Stimulated activated CD8-positive, alpha-beta memory T cell treated with anti-CD3 and anti-CD28 coated beads, Interleukin-12 subunit alpha, Interleukin-12 subunit beta, amount 100 ng/mL, for 24 hours (primary cell): ENCODE results near the gene KDM4C.

Source experiments
- DNase-seq: peaks from one replicate; pipeline ENCODE4 v3.0.0-alpha.2; 2020; ENCODE audit errors: extremely low read depth

Gene KDM4C

DNA sequence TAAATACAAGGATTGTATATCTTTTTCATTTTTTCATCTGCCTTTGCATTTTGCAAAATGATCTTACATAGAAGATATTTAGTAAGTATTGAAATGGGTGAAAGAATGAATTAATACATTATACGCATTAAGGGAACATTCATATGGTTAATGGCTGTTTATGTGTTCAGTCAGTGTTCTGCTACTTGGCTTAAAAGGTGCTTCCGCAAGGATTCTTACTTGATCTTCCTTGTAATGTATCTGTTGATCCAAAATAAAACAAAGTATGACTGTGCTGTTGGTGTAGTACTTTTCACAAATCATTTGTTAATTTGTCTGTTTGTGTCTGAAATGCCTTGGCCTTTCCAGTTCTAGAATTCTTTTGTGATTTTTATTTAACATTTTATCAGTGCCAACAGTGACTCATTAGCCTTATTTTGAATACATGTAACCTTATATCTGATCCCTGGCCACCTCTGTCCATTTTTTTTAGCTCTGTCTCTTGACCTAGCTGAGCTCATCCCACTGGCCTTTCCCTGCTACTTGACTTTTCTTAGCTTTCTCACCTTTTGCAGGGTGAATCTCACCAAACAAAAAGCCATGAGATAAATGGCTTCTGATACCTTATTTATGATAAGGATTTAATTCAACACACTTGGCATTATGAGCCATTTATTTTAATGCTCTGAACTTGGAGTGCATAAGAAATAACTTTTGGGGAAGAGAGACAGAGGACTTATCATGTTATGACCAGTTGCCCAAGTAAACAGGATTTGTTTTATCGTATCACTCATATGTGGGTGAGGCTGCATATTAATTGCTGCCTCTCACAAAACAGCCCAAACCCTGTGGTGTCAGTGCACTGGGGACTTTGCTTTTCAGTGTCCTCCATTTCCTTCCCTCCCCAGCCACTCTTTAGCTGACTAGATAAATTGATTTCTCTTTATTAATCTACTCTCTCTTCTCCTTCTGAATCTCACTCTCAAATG is 340.3 kb downstream of the KDM4C start:
- DNase-seq: no peak

DNA sequence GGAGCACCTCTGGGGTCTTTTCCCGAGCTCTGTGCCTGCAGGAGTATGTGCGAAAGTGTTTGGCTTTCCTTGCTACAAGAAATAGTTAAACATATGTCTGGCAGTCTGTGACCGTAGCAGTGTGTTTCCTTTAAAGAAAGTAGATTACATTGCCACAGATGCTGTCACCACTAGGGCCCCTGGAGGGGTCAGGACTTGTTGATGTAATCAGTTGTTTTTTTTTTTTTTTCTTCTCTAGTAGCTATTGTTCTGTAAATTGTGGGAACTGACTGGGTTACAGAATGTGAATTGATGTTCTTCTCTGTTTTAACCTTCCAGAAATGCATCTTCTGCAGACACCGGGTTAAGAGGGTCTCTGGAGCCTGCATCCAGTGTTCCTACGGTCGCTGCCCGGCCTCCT is 345.6 kb downstream of the KDM4C start:
- no peak for DNase-seq

DNA sequence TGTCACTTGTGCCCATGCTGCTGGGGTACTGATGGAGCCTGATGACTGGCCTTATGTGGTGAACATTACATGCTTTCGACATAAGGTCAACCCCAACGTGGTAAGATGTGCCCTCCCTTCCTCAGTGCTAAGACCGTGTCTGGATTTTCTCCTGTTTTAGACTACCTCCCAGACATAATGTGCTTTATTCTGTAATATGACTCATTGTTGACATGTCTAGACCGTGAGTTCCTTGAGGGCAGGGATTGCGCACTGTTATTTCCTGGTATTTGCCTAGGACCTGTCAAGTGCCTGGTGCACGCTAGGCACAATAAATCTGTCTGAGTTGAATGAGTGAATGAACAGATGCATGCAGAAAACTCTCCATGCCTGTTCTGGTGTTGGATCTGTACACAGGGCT is 346.0 kb downstream of the KDM4C start:
- no peak for DNase-seq

DNA sequence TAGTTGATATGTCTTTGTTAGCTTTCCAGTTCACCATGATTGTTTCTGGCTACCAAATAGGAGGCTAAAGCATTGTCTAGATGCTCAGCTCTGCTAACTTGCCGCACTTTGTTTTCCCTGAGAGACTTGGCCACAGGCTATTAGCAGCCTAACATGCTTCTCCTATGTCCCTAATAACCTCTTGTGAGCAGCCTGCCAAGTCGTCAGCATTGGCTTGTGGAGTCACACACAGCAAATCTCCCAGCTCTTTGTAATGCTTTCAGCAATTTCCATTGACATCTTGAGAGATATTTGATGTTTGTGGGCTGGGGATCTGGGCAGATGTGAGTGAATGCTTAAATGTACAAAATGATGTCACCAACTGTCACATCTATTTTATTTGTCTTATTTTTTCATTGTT is 346.9 kb downstream of the KDM4C start:
- no peak for DNase-seq

DNA sequence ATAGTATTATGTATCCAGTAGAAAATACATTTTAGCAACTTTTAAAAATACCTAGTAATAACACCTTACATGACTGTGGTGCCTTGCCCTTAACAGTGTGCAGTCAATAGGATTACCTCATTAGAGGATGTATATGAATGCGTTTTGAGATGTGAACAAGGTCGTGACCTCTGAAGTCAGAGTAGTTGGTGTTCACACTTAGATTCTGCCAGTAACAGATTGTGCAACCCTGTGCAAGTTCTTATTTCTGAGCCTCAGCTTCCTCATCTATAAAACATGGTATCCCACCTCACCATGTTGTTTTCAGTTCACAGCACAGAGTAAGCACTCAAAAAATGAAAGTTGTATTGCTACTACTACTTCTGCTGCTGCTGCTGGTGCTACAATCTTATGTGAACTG is 347.3 kb downstream of the KDM4C start:
- no peak for DNase-seq

DNA sequence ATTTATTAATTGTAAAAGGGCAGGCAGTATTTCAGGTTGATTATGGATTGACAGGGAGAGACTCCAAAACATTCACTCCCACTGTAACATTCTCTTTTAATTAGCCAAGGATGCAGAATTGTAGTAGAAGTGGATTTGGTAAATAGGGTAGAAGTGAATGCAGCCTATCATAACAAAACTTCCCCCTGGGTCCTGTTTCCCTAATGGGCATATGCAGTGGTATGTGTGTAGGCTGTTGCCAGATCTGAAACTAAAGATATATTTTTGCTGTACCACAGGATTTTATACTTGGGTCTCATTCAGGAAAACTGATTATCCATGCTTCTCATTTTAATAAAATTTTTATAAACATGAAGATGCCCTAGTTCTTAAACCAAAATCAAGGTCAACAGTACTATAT is 351.2 kb downstream of the KDM4C start:
- DNase-seq: no peak

DNA sequence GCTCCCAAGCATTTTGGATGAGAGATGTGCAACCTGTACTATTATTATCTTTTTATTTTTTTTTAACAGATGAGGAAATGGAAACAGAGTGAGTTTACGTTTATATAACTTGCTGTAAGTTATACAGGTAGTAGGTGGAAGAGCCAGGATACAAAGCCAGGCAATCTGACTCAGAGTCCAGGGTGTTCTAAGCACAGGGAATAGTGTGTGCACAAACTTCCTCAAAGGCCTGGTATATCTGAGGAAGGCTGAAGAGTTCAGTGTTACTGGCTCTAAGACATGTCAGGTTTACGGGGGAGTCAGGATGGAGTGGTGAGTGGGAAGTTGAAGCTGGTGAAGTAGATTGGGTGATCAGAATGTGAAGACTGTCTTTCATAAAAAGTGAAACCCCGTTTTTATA is 353.6 kb downstream of the KDM4C start:
- no peak for DNase-seq

DNA sequence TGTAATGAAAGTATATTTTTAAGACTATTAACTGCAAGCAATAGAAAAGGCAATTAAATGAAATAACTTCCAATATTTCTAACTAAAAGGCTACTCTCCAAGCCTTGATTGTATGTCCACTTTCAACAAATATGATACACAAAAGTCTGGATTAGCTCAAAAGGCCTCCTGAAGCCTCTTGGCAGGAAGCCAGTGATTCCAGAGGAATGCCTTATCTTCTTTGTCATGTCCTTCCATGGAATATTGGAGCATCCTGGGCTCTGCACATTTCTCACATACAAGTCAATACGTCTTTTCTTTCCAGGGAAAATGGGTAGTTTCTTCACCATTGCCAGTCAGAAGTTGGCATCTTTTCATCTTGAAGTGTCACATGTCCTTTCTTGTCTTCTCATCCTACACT is 357.8 kb downstream of the KDM4C start:
- no peak for DNase-seq

DNA sequence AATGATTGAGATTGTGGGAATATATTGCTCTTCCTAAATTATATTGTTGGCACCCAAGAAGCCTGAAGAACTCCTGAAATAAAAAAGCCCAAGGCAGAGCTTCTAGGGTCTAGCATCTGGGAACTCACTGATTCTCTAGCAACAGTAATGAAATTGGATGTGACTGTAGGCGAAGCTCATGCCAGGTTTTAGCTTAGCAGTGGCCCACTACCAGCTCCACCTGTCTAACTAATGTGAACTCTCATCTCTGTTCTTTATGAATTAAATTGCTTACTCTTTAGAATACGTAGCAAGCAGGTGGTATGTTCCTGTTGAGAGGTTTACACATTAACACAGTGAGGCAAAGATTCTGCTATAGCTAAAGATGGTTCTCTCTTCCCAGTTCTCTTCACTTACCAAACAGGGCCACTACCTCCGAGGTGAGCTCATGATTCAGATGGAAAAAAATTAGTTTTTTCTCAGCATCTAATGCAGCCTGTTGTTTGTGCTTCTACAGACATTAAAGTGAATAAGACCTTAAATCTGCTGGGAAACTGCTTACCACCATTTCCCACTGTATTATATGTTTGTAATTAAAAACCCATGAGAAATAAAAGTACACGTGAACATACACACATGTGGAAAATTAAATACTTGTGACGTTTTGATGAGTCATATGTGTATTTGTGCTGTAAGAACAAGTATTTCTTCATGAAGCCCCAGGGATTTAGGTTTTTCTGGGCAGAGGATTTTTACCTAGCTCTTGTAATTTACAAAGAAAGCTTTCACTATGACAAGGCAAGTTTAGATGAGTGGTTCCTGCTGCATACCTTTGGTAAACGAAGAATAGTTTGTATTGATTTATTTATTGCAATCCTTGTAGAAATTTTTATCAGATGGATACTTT is 360.1 kb downstream of the KDM4C start:
- DNase-seq: no peak

DNA sequence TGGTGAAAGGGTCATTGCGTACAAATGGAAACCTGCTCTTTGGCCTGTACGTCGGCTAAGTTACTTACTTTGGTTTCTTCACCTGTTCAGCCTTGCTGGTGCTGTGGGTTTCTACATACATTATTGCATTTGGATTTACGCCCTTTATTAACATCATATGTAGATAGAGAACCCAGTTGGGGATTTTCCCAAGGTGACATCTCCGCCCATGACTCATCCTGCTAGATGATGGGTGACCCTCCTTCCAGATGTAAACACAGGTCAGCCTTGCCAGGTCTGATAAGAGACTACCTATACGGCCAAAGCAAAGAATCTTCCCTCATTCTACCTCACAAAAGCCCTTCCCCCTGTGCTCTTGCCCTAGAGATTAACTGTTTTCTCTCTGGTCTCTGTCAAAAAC is 360.9 kb downstream of the KDM4C start:
- no peak for DNase-seq

DNA sequence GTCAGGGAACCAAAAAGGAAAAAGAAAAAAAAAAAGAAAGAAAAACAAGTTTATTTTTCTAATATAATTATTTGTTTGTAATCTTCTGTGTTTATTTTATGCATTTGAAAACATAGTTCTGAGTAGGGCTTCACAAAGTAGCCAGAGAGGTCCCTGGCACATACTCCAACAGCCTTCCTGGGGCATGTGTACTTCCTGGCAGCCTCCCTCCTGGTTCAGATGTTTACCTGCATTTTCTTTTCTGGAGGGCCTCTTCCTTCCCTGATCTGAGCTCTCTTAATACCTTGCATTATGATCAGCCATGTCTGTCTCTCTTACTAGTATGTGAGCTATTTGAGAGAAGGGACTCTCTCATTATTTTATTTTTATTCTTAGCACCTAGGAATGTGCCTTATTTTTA is 361.8 kb downstream of the KDM4C start:
- DNase-seq: no peak

DNA sequence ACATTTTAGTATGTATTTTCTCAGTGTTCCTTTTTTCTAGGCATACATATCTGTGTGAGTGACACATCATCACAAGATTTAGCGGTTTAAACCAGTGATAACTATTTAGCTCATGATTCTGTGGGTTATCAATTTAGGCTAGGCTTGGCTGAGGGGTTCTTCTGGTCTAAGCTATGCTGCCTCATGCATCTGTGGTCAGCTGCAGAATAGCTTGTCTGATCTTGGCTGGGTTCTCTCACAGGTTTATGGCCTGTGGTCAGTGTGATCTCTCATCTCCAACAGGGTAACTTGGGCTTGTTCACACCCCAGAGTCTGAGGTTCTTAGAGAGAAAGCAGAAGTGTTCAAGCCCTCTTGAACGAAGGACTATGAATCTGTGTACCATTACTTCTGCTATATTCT is 363.3 kb downstream of the KDM4C start:
- no peak for DNase-seq

DNA sequence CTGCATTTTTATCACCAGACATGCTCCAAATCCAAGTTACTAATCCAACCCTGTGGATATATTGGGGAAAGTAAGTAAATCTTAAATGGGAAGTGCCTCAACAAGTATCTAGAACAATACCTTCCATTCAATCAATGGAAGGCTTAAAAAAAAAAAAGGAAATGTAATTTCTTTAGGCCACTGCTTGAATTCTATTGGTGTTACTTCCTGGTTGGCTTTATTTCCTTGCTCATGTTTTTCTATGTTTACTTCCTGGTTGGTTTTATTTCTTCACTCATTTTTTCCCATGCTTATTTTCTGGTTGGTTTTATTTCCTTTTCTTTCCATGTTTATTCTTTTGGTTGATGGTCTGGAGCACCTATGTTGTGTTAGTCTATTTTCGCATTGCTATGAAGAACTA is 363.9 kb downstream of the KDM4C start:
- no peak for DNase-seq

DNA sequence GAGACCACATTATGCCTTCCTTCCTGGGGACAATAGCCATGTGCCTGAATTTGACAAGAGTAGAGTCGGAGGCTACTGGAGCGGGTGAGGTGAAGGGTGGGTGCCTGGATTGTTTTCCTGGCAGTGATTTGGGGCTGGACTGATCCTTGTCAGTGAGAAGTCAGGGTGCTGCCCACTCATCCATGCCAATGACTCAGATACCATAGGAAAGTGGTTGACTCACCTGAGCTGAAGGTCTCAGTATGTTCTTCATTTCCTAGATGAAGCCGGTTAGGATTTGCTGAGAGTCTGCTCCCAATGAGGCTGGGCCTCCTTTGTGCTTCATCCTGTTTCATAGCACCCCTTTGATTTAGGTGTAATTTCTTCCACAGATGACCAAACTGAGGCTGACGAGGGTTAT is 366.0 kb downstream of the KDM4C start:
- no peak for DNase-seq

DNA sequence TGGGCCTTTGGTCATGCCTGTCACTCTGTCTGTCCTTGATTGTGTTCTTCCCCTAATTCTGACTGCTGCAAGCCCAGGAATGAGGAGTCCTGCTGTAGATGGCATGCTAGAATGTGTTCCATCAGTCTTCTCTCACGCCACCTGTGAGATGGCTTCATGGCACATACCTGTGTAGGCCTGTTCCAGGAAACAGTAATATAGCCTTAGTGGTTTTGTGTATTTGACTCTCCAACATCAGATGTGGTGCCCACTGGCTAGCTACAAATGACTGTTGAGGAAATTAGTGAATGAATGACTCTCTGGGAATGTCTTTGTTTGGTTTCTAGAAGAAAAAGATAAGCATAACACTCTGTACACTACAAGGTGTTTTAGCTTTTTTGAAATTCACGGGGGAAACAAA is 367.5 kb downstream of the KDM4C start:
- no peak for DNase-seq

DNA sequence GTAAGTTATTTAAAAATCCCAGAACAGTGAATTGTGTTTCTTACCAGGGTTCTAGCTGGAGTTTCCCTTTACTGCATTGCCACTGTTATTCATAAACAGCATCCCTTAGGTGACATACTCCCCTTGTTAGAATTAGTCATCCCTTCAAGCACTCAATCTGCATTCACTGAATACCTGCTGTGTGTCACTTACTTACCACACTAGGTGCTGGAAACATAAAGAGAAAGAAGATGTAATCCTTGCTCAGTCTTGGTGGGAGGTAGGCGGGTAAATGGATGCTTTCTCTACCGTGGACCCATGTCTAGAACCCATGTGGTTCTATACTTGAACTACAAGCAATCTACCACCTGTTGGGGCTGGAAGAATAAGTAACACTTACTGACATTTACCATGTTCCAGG is 371.6 kb downstream of the KDM4C start:
- no peak for DNase-seq

DNA sequence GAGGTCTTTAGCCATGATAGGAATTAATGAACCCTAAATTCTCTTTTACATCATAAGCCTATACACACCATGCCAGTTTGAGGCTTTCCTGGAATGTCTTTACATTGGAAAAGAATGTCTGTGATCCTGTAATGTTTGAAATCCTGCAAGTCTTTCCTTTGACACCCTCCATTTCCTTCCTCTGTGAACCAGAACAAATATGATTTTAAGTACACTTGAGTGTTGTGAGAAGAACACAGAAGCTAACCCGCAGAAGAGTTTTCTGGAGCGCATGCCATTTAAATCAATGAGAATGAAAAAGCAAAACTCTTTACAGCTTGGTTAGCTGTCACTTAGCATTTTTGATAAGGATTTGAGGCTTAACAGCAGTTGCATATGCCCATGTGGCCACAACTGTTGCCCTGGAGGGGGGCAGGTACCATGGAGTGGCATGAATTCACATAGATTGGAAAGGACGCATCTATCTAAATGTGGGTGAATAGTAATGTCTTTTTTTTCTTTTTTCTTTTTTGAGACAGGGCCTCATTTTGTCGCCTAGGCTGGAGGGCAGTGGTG is 372.6 kb downstream of the KDM4C start:
- DNase-seq: no peak

DNA sequence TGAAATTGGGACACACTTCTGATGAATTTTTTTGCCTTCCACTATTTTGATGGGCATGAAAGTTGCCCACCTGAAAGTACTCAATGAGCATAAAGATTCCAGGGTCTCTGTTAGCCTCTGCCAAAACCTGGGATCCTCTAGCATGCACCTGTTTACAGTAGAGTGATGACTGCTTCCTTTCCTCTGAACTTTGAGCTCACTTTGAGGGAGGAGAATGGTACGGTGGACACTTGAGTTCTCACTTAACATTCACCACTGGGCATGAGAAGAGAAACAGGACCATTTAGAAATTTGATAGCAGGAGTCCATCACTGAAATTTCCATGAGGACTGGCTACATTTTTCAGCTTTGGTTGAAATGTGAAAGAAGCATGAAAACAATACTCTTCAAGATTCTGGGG is 374.8 kb downstream of the KDM4C start:
- no peak for DNase-seq

DNA sequence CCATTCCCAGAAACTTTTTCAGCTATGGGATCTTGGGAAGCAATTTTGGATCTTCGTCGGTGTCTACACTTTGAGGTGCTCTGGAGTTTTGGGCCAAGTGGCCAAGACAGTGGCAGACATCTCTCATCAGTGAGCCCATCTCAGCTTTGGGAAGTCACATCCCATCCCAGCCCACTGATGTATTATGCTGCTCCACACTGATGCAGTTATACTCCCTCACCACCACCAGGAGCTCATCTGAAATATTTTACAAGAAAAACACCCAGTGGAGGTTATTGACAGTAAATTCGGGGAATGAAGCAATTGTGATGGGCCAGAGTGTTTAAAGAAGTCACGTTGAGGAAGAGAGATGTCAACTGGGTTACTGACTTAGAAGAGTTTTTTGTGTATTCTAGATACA is 378.0 kb downstream of the KDM4C start:
- DNase-seq: no peak

DNA sequence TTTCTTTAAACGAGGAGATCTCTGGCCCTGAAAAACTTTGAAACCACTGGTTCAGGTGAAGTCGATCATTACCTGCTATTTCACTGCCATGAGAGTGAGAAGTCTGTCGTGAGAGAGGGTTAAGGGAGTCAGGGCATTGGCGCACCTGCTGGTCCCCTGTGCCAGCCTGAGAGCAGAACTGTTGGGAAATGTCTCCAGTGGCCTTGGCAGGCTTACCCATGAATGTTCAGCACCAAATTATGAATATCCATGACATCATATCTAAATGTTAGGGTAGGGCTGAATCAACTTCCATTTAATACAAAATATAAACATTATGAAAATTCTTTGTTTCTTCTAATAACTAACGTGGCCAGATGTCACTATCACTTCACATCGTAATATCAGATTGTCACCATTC is 379.3 kb downstream of the KDM4C start:
- no peak for DNase-seq

DNA sequence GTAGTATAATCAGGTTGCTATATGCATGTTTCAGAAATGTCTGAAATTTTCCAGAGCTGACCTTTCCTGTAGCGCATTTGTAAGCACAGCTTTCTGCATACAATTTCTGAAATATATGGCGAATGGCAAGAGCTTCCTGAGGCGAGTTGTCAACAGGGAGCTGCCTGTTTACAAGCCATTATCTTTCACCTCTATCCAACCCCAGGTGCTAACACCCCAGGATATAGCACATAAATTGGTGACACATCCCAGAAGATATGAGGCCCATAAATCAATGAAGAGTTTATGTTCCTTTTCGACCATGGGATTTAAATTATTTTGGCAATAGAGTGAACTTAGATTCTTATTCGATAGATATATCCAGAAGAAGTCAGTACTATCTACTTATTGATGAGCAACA is 379.8 kb downstream of the KDM4C start:
- no peak for DNase-seq

DNA sequence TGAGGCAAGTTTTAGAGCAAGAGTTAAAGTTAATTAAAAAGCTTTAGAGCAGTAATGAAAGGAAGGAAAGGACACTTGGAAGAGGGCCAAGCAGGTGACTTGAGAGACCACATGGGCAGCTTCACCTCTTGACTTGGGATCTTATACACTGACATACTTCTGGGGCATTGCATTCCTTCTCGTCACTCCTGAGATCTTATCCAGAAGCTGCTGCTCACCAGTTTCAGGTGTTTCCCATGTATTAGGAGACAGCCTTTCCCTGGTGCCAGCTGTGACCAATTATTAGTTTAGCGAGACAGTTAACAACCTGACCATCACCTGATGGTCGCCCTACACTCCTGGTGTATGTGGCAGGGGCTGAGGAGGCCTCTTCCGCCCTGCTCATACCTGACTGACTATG is 382.1 kb downstream of the KDM4C start:
- no peak for DNase-seq

DNA sequence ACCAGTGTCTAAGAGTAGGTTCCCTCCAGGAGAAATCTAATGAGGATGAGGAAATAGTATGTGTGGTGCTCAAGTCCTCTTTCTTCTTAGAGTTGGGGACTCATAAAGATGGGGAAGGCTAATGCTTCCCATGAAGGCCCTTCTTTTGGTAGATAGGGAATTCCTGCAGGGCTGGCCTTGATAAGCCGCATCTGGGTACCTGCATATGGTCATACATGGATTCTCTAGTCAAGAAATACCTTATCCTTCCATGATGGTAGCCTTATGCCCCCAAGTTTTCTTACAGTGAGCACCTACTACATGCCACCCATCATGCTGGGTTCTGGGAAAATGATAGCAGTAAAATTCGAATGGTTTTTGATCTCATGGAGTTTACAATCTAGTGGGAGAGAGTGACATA is 382.6 kb downstream of the KDM4C start:
- no peak for DNase-seq
